Lower leg skin (tissue), 4 donors: ENCODE data around the gene ADAD2. TPM values are rescaled to one million over a fixed set of nuclear protein-coding genes. Genes with fewer than 3 reads are reported as not detected.

Experiments used
- DNase-seq, 2 donors: peaks; one replicate each; pipeline ENCODE4 v3.0.0-alpha.2; 2019; ENCODE audit warnings: low spot score in 2 of 2
- H3K4me3 ChIP-seq: fragments of 200-600 bp; sonication (generic); 2 replicates; pipeline ENCODE4 v1.5.1; 2017; ENCODE audit warnings: mild to moderate bottlenecking, low read depth; ENCODE audit not compliant: poor library complexity, severe bottlenecking
- CTCF ChIP-seq, 3 donors: fragments of 450-650 bp; IDR thresholded peaks; one replicate each; pipeline ENCODE4 v1.5.1; 2016; ENCODE audit warnings: antibody characterized with exemption in 3 of 3, mild to moderate bottlenecking in 3 of 3, moderate library complexity in 2 of 3
- POLR2A ChIP-seq, 2 donors: fragments of 450-650 bp; IDR thresholded peaks; one replicate each; pipeline ENCODE4 v1.6.1; 2016 to 2017; ENCODE audit warnings: antibody characterized with exemption in 2 of 2, mild to moderate bottlenecking in 1 of 2, moderate library complexity in 1 of 2
- WGBS, 2 donors: methylation state at CpG; one replicate each; pipeline ENCODE4 v1.1.5; 2018; 5-methylcytosine and 5-hydroxymethylcytosine counted together
- intact Hi-C: fragments of 100-400 bp; cut with DNase I; formaldehyde crosslinking; loops from one replicate; pipeline ENCODE4 v1.15.0; 2023; ENCODE audit warnings: low total_unique reads
- total RNA-seq, 4 donors: library from RNA; depleted of rRNA; stranded (reverse); fragments of >200 nt; gene quantifications; one replicate each; pipeline ENCODE4 v1.1.0, GENCODE V29; 2016

The ADAD2 gene
- total RNA-seq, 4 donors from 2014 or later = 0.96 to 1.2 TPM; not detected in 2

- 85 to 88% methylated on average over 14 to 15 of the region's 15 CpGs for WGBS, 2 donors
- TF ChIP-seq POLR2A (IDR thresholded peaks at IDR 0.05) = no peak
- TF ChIP-seq CTCF (IDR thresholded peaks at IDR 0.05) = no peak
- no peak overlapping the region for H3K4me3 ChIP-seq
- DNase-seq = no peak
- intact Hi-C loops = loop anchor here (5.0 kb wide), 1 partner anchor 231 kb away; no protein-coding TSS in a partner anchor
Observed at GRCh38 chr16:84178146-84178765, 12.7 kb upstream of the ADAD2 start.

- intact Hi-C loops = loop anchor here (5.0 kb wide), 1 partner anchor 232 kb away; no protein-coding TSS in a partner anchor
- no peak for DNase-seq
Observed at GRCh38 chr16:84178892-84179611, 11.9 kb upstream of the ADAD2 start.

GRCh38 chr16:84179612-84180320, 11.2 kb upstream of the ADAD2 start:
- no peak for DNase-seq
- WGBS, 2 donors = 73 to 89% methylated on average over 17 to 33 of the region's 33 CpGs
- intact Hi-C loops = loop anchor here (5.0 to 10.0 kb wide), 2 partner anchors 232 to 355 kb away; no protein-coding TSS in a partner anchor
- H3K4me3 ChIP-seq = no peak overlapping the region
- no peak for TF ChIP-seq CTCF (IDR thresholded peaks at IDR 0.05)
- TF ChIP-seq POLR2A (IDR thresholded peaks at IDR 0.05) = no peak

More at GRCh38 chr16:84178892-84179611, 11.9 kb upstream of the ADAD2 start:
- no peak overlapping the region for H3K4me3 ChIP-seq
- 89 to 97% methylated on average over 22 to 23 of the region's 28 CpGs for WGBS, 2 donors
- TF ChIP-seq POLR2A (IDR thresholded peaks at IDR 0.05) (no peak), CTCF (IDR thresholded peaks at IDR 0.05) (no peak)

GRCh38 chr16:84180519-84181140, 10.3 kb upstream of the ADAD2 start:
- intact Hi-C loops = loop anchor here (10.0 kb wide), 1 partner anchor 356 kb away; no protein-coding TSS in a partner anchor
- TF ChIP-seq POLR2A (IDR thresholded peaks at IDR 0.05) (no peak), CTCF (IDR thresholded peaks at IDR 0.05) (no peak)
- no peak for DNase-seq
- no peak overlapping the region for H3K4me3 ChIP-seq
- 69 to 70% methylated on average over 17 to 19 of the region's 21 CpGs for WGBS, 2 donors

- no peak for DNase-seq
- intact Hi-C loops = loop anchor here (10.0 kb wide), 1 partner anchor 357 kb away; no protein-coding TSS in a partner anchor
- no peak for TF ChIP-seq POLR2A (IDR thresholded peaks at IDR 0.05)
- no peak for TF ChIP-seq CTCF (IDR thresholded peaks at IDR 0.05)
- WGBS, 2 donors = 91 to 93% methylated on average over 33 to 41 of the region's 41 CpGs
- H3K4me3 ChIP-seq = no peak overlapping the region
Observed at GRCh38 chr16:84181144-84181915, 9.6 kb upstream of the ADAD2 start.
